ENCODE results near the gene NOL11.
A peak's percentile ranks its signal among the peaks of the same experiment; 100 is the strongest.
"Not testable (repeated sequence)": the region's sequence is repeated elsewhere in the genome, so short reads cannot be mapped to it uniquely, and the experiment has no call there.

Gene NOL11

DNA sequence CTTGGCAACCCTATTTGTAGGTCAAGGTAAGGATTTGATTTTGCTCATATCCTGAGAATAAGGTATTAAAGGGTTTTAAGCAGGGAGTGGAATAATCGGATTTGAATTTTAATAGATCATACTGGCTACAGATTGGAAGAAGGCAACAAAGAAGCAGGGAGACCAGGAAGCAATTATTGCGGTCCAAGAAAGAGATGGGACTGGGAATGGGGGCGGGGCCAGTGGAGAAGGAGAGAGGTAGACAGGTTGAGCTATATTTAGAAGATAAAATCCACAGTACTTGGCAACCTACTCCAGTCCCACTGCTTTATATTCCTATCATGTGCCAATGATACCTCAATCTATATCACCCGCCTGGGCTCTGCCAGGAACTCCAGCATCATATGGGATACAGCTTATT, 5.8 kb upstream of the NOL11 start:
- DNase-seq: no peak

DNA sequence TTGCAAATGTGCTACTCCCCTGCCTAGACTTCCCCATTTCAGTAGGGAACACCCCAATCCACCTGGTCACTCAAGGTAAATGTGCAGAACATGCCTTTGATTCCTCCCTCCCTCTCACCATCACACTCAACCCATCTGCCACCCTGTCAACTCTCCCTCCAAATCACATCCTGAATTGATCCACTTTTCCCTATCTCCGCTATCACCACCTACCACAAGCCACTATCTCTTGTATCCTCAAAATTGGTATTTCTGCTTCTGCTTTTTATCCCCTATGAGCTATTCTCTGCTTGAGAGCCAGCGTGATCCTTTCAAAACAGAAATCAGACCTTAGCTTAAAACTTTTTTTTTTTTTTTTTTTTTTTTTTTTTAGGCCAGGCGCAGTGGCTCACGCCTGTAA, 5.4 kb upstream of the NOL11 start:
- DNase-seq: no peak

DNA sequence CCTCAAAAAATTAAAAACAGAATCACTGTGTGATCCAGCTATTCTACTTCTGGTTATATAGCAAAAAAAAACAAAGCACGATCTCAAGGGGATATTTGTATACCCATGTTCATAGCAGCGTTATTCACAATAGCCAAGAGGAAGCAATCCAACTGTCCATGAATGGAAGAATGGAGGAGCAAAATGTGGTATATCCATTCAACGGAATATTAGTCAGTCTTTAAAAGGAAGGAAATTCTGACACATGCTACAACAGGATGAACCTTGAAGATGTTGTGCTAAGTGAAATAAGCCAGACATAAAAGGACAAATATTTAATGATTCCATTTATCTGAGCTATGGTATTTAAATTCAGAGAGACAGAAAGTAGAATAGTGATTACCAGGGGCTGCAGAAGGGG, 4.6 kb upstream of the NOL11 start:
- no peak for DNase-seq

DNA sequence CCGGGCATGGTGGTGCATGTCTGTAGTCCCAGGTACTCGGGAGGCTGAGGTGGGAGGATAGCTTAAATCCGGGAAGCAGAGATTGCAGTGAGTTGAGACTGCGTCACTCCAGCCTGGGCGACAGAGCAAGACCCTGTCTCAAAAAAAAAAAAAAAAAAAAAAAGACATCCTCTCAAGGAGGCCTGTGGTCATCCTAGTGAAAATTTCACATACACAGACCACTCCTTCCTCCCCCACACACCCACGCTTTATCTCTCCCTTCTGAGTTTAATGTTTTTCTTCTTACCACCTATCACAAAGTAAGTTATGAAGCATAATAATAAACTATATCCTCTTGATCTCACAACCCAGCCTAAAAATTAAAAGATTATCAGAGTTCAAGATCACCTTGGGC, 1.3 kb upstream of the NOL11 start:
- DNase-seq: no peak

DNA sequence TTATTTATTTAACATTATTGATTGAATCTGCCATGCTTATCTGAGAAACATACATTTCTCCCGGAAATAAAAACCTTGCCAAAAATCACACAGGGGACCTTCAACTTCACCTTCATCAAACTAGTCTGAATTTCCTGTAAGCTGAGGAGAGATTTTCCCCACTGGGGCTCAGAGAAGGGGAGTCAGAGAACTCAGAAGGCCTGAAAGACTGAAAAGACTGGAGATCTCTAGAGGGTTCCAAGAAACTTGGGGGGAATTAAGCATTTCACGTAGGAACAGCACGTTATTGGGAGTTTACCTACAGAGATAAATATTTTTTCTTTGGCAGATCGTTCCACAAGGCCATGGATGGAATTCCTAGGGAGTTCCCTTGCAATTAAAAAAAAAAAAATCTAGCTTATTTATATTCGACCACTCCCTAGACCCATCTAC, 528 bp upstream of the NOL11 start:
- no peak for DNase-seq

DNA sequence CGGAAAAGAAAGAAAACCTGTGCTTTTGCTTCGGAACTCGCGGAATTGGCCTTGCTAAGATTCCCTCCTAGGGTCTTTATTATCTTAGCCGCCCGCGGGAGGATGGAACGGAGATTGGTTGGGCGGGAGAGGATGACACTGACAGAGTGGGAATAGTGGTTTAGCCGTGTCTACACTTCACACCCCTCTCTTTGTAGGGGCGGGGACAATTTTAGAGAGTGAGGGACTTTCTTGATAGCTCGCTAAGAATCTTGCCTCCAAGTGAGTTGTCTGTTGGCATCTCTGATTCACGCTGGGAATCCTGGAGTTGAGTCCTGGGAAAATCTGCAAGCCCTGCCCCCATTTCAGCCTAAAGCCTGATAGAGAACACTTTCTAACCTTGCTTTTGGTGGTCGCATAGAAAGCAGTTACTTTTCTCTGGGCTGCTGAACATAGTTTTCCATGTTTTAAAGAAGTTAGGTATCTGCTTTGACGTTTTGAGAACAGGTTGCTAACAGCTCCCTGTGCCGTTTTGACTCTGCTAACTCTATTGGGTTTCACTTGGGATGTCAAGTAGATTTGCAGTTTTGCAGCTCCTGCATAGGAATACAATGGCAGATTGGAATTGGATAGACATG, 697 bp downstream of the NOL11 start:
- DNase-seq: peak in 1 of 2 experiments; percentile 15

DNA sequence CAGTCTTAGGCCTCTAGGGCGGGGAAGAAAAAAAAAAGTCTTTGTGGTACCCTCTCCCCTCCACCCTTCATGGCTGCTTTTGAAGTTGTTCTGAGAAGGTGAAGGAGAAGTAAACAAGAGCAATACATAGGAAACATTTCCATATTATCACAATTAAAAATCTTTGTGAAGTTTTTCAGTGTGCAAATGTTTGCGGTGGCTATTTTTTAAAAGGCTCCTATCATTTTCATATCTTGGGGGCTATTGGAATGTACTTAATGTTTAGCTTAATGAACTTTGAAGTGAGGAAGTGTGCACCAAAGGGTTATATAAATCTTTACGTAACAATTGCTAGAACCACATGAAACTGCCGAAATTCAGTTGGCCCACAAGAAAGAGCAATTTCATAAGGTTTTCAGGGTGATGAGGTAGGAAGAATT, 7.6 kb downstream of the NOL11 start:
- DNase-seq: no peak

DNA sequence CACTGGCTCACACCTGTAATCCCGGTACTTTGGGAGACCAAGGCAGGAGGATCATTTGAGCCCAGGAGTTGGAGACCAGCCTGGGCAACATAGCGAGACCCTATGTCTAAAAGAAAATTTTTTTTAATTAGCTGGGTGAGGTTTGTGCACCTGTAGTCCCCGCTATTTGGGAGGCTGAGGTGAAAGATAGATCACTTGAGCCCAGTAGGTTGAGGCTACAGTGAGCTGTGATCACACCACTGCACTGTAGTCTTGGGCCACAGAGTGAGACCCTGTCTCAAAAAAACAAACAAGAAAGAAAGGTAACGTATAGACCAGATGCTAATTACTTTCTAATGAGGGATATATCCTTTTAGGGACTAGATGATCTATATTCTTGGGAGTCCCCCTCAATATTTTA, 8.1 kb downstream of the NOL11 start:
- DNase-seq: no peak

DNA sequence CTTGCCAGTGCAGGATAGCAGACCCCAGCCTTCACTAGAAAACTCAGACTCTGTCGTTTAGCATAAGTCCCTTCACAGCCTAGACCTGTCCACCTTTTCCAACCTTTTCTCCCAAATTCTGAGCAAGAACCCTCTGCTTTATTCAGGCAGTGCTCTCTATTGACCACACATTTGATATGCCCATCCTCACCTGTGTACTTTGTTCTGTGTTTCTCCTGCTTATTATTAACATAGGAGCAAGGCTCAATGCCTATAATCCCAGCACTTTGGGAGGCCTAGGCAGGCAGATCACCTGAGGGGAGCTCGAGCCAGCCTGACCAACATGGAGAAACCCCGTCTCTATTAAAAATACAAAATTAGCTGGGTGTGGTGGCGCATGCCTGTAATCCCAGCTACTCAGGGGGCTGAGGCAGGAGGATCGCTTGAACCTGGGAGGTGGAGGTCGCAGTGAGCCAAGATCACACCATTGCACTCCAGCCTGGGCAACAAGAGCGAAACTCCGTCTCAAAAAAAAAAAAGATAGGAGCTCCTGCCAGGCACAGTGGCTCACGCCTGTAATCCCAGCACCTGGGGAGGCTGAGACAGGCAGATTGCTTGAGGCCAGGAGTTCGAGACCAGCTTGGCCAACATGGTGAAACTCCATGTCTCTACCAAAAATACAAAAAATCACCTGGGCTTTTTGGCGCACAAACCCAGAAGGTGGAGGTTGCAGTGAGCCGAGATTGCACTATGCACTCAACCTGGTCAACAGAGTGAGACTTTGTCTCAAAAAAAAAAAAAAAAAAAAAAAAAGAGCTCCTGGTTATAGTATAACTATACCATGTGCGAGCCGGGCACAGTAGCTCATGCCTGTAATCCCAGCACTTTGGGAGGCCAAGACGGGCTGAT, 9.7 kb downstream of the NOL11 start:
- DNase-seq: not testable (repeated sequence)

DNA sequence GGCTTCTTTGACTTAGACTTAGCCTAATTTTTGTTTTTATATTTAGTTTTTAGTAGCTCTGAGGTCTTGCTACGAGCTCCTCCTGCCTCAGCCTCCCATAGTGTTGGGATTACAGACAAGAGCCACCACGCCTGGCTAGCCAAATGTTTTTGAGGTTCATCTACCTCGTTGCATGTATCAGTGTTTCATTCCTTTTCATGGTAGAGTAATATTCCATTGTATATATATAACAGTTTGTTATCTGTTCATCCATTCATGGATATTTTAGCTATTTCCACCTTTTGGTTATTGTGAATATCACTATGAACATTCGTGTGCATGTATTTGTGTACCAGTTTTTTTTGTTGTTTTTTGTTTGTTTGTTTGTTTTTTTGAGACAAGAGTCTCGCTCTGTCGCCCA, 12.2 kb downstream of the NOL11 start:
- DNase-seq: no peak

DNA sequence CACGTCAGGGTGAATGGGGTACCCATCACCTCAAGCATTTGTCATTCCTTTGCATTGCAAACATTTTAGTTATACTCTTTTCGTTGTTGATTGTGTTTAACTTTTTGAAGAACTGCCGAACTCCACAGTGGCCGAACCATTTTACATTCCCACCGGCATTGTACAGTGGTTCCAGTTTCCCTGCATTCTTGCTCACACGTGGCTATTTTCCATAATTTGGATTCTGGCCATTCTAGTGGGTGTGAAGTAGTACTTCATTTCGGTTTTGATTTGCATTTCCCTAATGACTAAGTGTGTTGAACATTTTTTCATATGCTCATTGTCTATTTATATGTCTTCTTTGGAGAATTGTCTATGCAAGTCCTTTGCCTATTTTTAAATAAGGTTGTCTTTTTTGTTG, 13.0 kb downstream of the NOL11 start:
- no peak for DNase-seq

DNA sequence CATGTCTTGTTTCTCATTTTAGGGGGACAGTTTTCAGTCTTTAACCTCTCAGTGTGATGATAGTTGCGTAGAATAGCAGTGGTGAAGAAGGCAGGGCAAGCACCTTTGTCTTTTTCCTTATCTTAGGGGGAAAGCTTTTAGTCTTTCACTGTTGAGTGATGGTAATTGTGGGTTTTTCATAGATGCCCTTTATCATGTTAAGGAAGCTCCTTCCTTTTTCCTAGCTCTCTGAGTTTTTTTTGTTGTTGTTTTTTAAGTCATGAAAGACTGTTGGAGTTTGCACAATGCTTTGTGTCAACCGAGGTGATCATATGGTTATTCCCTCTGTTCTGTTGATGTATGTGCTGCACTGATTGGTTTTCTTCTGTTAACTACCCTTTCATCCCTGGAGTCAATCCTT, 15.7 kb downstream of the NOL11 start:
- no peak for DNase-seq

DNA sequence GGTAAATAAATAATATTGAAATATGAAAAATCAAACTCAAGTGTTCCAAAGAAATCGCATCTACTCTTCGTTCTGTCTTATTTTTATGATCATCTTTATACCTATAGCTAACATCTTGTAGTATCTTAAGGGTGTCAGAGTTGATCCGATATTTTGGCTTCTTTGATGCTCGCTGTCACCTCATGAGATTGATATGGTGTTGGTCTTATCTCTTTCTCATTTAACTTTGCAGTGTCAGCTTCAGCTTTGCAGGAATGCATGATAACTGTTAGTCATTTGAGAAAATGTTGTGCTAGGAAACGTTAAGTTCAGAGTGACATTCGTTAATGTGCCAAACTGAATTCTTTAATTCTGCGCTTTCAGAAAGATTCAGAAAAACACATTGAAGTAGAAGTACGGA, 19.4 kb downstream of the NOL11 start:
- no peak for DNase-seq

DNA sequence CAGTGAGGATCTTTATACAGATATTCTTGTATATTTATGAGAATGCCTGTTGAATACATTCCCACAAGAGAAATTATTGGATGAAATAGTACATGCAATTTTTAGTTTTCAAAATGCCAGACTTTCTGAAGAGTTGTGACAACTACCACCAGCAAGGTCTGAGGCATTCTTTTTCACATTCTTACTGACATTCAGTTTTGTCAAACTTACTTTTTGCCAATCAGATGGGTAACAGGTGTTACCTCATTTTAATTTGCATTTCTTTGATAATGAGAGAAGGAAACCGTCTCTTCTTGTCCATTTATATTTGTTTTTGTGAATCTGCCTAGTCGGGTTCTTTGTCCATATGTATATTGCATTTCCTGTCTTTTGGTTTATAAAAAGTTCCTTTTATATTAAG, 24.3 kb downstream of the NOL11 start:
- no peak for DNase-seq

DNA sequence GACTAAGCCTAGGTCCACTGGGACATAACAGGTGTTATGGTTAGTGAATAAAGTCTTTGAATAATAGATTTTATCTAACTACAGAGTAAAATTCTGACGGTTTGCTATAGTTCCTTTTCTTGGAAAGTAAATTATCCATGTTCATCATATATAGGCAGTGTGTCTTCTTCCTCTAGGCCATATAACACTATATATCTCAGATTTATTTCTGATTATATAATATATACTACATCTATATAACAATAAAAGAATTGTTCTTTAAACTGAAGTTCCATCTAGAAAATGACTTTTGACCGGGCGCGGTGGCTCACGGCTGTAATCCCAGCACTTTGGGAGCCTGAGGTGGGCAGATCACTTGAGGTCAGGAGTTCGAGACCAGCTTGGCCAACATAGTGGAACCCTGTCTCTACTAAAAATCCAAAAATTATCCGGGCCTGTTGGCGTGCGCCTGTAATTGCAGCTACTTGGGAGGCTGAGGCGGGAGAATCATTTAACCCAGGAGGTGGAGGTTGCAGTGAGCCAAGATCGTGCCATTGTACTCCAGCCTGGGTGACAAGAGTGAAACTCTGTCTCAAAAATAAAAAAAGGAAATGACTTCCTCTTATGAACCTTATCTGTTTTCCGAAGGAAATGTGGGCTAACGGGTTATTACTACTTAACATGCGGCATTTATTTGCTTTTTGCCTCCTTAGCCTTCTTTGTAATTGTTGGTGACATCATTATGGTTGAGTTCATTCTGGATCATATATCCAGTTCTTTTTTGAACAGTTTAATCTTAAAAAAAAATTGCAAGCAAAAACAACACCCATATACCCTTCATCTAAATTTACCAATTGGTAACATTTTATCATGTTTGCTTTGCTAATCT, 29.2 kb downstream of the NOL11 start:
- DNase-seq: no peak

DNA sequence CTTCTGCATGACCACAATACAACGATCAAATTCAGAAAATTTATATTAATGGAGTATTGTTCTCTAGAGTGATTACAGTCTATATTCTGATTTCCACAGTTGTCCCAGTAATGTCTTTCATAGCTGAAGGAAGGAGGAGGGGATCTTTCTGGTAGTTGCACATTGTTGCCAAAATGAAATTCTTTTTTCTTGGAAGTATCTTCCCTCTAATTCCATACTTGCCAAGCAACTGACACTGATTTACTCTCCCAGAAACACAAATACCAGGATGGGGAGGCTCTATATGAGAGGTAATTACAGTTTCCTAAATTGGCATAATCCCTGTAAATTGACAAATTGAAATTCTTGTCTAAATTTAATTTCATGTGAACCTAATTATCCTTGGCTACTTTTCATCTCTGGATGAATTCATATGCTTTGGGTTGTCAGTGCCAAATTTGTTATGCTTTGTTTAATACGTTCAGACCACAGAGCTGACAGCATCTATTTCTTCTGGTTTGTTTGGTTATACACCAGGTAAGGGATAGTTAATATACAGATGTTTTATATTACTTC, 30.0 kb downstream of the NOL11 start:
- peak; percentile 17 to 81 for DNase-seq

DNA sequence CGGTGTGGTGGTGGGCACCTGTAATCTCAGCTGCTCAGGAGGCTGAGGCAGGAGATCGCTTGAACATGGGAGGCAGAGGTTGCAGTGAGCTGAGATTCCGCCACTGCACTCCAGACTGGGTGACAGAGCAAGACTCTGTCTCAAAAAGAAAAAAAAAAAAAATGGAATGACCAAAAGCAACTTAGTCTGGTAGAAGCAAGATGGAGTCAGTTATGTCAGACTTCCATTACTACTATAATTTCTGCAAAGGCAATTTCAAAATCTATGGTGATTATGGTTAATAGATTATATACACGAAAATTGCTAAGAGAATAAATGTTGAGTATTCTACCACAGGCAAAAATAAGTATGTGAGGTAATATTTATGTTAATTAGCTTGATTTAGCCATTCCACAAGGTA, 32.3 kb downstream of the NOL11 start:
- DNase-seq: no peak

DNA sequence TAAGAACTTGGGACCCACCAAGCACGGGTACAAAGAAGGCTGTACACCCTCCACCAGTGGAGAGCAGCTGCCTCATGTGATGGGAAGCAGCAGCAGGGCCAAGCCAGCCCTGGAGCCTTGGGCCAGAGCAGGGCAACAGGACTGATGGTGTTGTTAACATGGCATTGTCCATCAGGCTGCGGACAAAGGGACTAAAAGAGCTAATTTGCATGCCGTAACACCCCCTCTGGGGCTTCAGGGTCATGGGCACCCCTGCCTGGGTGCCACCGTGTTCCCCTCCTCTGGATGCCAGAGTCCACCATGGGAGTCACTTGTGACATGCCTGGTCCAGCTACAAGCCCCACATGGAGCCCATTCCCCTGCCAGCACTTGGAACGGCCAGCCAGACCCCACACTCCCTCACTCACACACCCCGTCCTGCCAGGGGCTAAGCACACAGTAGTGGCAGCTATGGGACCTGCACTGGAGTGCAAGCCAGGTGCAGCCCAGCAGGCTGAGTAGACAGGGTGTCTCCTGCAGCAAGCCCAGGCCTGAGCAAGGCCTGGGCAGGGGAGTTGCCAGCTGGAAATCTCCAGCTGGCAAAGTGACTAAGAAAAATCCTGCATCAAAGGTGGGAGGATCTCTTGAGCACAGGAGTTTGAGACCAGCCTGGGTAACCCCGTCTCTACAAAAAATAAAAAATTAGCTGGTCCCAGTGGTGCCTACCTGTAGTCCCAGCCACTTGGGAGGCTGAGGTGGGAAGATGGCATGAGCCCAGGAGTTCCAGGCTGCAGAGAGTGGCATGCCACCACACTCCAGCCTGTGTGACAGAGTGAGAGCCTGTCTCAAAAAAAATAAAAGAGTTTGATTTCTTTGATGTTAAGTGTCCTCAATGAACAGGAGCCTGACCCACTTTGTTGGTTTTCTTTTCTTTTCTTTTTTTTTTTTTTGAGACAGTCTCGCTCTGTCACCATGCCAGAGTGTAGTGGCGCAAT, 33.7 kb downstream of the NOL11 start:
- peak; percentile 39 to 82 for DNase-seq

DNA sequence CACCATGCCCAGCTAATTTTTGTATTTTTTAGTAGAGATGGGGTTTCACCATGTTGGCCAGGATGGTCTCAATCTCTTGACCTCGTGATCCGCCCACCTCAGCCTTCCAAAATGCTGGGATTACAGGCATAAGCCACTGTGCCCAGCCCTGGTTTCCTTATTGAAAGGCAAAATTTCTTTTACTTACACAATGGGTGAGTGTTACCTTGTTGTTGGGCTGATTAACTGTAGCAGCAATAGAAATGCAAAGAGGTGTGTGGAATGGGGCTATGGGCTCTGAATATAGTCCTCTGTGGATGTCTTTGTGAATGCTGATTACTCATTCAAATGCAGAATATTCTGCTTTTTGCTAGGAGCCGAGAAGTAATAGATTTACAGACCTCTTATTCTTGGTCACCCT, 34.4 kb downstream of the NOL11 start:
- not testable (repeated sequence) for DNase-seq

DNA sequence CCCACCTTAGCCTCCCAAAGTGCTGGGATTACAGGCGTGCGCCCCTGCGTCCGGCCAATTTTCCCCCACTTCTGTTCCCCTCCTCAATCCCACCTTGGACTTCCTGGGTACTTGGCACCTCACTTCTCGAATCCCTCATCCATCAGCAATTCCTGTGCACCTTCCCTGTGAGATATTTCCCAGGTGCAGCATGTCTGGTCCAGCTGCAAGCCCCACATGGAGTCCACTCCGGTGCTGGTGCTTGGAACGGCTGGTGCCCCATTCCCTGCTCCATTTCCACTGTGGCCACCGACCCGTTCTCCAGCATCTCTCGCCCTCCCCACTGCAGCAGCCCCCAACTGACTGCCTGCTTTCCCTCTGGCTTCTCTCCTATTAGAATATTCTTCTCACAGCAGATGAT, 35.3 kb downstream of the NOL11 start:
- DNase-seq: no peak

DNA sequence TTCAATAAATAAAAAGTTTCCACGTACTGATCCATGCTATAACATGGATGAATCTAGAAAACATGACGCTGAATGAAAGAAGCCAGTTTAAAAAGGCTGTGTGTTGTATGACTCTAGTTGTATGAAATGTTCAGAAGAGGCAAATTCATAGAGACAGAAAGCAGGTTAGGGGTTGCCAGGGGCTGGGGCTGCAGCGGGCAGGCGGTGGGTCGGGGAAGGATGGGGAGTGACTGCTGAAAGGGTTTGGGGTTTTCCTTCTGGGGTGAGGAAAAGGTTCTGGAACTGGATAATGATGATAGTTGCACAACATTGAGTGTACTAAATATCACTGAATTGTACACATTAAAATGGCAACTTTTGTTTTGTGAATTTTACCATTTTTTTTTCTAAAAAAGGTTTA, 36.3 kb downstream of the NOL11 start:
- DNase-seq: no peak

DNA sequence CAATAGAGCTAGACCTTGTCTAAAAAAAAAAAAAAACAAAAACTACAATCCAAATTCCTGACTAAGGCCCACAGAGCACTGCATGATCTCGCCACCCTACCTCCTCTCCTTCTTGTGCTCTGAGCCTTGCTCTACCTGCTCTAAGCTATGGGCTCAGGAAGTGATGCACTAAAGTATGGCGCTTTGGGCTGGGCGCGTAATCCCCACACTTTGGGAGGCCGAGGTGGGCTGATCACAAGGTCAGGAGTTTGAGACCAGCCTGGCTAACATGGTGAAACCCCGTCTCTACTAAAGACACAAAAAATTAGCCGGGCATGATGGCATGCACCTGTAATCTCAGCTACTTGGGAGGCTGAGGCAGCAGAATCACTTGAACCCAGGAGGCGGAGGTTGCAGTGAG, 37.0 kb downstream of the NOL11 start:
- DNase-seq: not testable (repeated sequence)
